Fibroblast of skin of right quadriceps (primary cell): ENCODE results near the gene ACAA1.

Experiments
- DNase-seq: peaks from one replicate; pipeline ENCODE4 v3.0.0-alpha.2; 2013

Gene ACAA1

DNA sequence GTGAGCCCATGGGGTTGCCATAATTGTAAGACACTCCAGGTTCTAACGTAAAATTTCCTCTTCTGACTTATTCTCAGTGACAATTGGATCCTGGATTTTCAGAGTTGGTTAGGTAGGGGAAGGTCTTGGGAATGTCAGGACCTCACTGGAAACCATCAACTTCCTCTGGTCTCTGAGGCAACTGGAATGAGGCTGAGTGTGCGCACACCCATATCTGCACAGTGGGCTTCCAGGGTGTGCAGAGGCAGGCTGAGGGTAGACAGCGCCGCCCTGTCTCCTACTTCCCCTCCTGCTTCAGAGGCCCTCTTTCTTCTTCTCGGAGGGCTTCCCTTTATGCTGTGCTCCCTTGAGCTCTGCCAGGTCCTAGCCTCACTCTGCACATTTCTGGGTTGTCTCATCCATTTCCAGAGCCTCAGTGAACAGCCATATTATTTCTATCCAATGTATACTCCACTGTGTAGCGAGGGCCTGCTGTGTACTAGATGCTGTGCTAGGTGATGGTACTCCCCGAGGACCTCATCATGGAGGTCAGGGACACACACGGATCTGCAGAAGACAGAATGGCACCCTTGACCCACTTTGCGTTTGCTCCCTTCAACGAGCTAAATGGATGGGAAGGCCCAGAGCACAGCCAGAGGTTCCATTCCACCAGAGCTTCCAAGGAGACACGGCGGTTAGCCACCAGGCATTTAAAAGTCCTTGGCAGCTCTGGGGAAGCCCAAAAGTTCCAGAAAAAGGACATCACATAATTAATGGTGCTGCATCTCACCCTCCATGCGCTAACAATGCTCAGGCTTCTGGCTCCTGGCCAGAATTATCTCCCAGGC is 18.3 kb downstream of the ACAA1 start:
- no peak for DNase-seq

GRCh38 chr3:38117748-38118420 is 19.0 kb downstream of the ACAA1 start:
- DNase-seq, result peak; percentile 48

- DNase-seq, result no peak
Observed at GRCh38 chr3:38117163-38117716, 19.7 kb downstream of the ACAA1 start.

- no peak for DNase-seq
Observed at GRCh38 chr3:38116471-38117162, 20.3 kb downstream of the ACAA1 start.

- DNase-seq, result no peak
Observed at GRCh38 chr3:38115645-38116427, 21.1 kb downstream of the ACAA1 start.

DNA sequence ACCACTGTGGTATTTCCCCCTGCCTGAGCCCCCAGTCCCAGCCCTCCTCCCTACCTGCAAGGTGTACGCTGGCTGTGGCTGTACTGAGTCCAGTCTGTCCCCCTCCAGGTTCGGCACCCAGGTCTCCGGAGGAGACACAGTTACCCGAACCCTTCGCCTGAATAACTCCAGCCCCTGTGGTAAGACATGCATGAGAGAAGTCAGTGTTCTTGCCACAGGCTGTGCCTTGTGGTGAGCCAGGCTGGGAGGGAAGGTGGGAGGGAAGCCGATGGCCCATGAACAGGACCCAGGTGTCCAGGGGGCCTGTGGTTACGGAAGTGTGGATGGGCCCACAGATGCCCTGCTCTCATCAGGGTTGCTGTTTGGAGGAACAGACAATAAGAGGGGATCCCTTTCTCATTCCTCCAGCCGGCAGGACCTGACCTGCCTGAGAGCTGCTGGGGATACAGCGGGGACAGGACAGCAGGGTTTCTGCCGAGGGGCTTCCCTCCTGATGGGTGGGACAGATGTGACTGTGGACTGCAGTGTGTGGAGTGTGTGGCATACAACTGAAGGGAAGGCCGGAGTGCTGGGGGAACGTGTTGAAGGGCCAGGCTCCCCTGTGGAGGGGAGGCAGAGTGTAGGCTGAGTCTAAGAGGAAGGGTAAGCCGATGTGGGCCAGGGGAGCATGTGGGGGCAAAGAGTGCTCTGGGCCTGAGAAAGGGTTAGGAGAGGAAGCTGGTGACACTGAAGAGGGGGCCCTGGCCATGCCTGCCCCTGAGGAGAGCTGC is 21.9 kb downstream of the ACAA1 start:
- DNase-seq, result no peak

DNA sequence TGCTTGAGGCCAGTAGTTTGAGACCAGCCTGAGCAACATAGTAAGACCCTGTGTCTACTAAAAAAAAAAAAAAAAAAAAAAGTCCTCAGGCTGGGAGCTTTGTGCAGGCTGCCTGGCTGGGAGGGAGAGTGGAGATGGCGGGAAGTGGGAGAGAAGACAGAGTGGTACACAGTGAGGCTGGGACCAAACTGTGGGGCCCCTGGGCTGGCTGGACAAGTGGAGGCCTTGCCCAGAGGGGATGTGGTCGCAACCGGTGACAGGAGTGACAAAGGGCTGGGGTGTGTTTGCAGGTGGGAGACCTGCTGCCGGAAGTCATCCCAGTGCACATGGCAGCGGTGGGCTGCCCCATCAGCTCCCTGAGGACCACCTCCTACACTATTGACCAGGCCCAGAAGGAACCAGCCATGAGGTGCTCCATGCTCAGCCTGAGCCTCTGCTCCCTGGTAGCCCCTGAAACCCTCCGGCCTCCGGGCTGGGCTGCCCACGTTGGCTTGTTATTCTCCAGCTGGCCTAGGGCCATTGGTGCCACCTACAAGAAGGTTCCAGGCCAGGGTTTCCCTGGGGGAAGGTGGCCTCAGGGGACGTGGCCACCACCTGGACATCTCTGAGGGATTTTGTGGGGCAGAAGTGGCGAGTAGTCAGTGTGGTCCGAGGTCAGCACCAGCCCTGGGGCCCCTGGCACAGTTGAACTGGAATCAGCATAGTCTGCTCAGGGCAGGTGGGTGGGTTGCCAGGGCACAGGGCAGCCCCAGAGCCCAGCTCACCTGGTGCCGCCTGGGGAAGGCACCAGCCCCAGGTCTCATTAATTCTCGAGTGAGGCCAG is 22.7 kb downstream of the ACAA1 start:
- no peak for DNase-seq

DNA sequence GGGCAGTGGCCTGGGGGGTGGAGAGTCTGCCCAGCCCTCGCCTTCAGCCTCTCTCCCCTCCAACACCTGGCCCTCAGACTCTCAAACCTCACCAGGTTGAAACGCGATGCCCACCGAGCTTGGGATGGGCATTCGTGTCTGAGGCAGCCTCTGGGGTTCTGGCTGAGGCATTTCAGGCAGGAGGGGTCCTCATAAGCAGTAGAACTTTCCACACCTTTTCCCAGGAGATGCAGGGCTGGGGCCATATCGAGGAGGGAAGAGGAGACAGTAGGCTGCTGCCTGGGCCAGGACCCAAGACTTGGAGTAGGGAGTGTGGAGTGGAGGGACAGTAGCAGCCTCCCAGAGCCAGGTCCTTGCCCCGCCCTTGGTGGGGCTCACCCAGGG is 24.6 kb downstream of the ACAA1 start:
- DNase-seq, result no peak

GRCh38 chr3:38111696-38112377 is 25.1 kb downstream of the ACAA1 start:
- DNase-seq, result no peak

DNA sequence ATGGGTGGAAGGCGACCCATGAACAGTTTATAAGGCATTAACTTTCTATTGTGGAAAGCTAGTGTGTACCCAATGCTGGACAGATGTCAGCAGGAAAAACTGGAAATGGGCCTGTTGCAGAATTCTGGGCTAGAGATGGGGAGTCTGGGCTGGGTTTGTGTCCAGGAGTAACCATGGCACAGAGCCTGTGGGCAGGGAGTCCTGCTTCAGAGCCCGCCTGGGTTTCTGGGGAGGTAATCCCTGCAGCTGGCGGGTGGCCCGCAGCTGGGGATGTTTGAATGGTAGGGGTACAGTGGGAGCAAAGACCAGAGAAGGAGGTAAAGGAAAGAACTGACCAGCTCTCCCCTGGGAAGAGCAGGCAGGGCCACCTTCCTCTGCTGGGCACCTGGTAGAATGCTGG is 25.7 kb downstream of the ACAA1 start:
- DNase-seq, result no peak

GRCh38 chr3:38110314-38111050 is 26.4 kb downstream of the ACAA1 start:
- no peak for DNase-seq

DNA sequence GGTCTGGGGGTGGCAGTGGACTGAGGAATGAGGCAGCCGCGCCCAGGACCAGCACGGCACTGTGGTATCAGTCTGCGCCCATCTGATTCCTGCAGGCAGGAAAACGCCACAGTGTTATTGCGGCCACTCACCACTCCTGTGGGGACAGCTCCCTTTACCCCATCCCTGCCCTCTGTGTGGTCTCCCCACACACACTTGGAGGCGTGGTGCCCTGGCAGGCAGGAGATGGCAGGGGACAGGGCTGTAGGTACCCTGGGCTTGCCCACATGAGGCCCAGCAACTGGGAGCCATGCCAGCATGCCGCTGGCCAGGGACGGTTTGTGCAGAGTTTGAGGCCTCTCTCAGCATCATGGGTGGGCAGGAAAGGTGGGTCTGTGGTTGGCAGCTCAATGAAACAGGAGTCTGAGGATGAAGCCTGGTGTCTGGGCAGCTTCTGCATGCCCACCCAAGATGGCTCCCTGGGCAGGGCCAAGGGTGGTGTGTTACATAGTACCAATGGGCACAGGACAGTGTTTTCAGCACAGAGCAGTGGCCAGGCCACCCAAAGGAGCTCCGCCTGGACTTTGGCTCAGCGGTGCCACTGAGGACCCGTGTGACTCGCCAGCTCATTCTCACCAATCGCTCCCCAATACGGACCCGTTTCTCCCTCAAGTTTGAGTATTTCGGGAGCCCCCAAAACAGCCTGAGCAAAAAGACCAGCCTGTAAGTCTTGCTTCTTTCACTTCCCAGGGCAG is 27.2 kb downstream of the ACAA1 start:
- DNase-seq, result no peak

DNA sequence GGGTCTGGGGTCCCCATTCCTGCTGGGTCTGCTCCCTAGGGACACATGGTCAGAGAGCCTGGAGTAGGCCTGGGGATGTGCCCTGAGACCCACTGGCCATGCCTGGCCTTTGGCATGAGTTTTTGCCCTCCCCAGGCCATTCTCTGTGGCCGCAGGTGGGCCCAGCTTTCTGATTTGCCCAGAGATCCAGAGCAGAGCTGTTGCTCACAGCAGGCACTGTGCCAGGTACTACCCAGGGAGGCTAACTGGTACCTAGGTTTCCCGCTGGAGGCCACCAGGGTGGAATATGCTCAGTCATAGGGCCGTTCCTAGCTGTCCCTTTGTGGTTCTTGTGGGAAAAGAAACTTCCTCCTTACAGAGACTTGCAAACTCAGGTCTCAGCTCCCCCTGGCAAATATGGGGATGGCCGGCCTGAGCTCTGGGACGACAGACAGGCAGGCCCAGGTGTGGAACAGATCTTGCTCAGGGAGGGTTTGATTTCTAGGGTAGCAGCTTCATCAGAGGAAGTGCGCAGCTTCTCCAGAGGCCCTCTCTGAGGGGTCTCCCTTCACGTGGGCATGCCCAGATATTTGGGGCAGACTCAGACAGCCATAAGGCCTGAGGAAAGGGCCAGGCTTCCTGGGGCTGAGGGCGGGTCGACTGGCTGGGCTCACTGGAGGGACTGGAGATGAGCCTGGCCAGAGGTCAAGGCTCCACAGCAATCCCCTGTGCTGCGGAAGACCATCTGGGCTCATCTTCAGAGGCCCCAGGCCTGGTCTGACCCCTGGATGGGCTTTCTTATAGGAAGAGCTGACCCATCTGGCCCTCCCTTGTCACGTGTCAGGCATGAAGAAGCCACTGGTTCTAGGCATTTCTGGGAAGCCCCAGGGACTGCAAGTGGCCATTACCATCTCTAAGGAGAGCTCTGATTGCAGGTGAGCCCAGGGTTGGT is 28.0 kb downstream of the ACAA1 start:
- DNase-seq, result no peak

GRCh38 chr3:38107911-38108648 is 28.8 kb downstream of the ACAA1 start:
- no peak for DNase-seq

DNA sequence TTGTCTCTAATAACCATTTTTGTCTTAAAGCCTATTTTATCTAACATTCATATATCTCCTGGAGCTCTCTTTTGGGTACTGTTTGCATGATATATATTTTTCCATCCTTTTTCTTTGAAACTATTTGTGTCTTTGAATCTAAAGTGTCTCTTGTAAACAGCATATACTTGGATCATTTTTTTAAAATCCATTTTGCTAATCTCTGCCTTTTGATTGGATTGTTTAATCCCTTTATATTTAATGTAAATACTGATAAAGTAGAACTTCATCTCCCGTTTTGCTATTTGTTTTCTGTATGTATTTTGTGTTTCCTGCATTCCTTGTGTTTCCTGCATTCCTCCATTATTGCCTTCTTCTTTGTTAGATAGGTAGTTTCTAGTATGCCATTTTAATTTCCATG is 31.4 kb downstream of the ACAA1 start:
- DNase-seq, result no peak

GRCh38 chr3:38102444-38102814 is 34.5 kb downstream of the ACAA1 start:
- no peak for DNase-seq

DNA sequence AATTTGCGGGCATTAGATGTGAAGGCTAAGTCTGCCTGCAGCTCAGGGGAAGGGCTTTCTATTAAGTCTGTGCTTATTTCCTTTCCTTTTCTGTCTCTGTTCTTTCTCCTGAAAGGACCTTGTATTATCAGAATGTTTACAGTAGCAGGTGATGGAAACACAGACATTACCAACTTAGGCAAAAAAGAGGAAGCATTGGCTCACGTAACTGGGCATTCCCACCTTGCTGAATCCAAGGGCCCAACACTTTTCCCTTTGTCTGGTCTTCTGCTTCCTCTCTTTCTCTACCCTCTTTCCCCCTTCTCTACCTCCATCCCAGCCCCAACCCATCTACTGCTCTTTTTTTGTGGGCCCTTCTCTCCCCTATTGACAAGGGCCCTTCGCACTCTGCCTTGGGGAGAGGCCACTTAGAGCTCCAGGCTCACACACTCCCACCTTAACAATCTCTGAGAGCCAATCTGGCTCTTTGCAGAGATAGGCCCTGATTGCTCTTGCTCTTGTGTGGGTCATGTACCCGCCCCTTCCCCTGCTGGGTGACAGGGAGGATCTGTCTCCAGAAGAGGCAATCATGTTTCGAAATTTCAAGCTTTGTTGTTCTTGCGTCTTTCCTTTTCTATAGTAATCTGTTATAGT is 35.0 kb downstream of the ACAA1 start:
- no peak for DNase-seq
